Eye (tissue), 1 donor: ENCODE measurements around the gene STK10.

Experiments
- DNase-seq: peaks from one replicate; pipeline ENCODE4 v3.0.0-alpha.2; 2015

The STK10 gene

GRCh38 chr5:172005708-172006320 lies 182.2 kb downstream of the STK10 start:
- DNase-seq = peak; percentile 84

GRCh38 chr5:172004824-172005237 lies 183.2 kb downstream of the STK10 start:
- peak; percentile 81 for DNase-seq

DNA sequence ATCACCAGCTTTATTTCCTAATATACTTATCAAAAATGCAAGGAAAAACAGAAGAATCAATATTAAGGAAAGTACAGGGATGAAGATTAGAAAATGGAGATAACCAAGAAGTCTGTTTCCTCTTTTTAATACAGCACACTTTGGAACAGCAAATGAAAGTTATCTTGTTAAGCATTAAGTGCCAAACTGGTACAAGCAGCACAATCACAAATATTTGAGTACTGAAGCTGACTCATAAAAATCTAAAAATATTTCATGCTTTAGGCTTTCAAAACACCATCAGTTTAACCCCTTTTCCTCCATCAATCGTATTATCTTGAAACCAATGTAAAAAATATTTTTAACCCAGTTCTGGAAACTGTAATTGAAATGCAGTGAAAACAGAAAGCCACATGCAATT lies 184.3 kb downstream of the STK10 start:
- no peak for DNase-seq

- DNase-seq = no peak
Measured at GRCh38 chr5:172002840-172003512, 185.0 kb downstream of the STK10 start.

DNA sequence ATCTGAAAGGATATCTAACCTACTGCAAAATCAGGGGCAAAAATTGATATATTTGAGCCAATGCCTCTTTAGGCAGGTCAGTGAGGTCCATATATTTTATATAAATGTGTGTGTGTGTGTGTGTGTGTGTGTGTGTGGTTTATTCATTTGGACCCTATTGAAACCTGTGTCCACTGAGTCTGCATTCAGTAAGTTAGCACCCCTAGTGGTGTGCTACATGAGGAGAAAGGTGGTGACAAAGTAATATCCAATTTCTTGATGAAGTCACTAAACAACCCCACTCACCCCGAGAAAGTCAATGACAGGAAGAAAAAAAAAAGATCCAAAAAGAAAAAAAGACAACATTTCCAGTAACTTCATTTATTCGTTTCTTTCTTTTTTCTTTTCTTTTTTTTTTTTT lies 185.7 kb downstream of the STK10 start:
- DNase-seq = peak; percentile 30

- no peak for DNase-seq
Measured at GRCh38 chr5:171999877-172000276, 188.1 kb downstream of the STK10 start.

DNA sequence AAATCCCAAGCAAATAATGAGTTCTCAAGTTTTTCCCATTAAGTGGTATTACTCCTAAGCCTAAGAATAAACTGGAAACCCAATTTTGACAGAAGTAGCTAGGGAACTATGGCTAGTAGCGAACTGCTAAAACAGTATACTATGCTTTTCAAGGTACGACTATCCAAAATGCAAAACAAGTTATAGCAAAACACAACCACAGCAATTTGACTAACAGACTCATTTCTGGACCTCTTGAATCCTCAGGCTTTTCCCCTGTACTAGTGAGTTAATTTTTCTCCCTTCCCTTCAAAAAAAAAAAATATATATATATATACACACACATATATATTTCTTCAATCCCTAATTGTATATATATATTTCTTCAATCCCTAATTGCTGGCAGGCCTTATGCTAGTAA lies 188.9 kb downstream of the STK10 start:
- DNase-seq = no peak

- DNase-seq = no peak
Measured at GRCh38 chr5:171997011-171997410, 191.0 kb downstream of the STK10 start.

GRCh38 chr5:171992813-171993212 lies 195.2 kb downstream of the STK10 start:
- DNase-seq = no peak

GRCh38 chr5:171992305-171992704 lies 195.7 kb downstream of the STK10 start:
- DNase-seq = no peak
